Breast epithelium (tissue), 4 donors: ENCODE data around the gene ELOVL2. TPM values are rescaled to one million over a fixed set of nuclear protein-coding genes. Genes with fewer than 3 reads are reported as not detected.

Experiments used
- DNase-seq, 2 donors: peaks; one replicate each; pipeline ENCODE4 v3.0.0-alpha.2; 2019; ENCODE audit warnings: low spot score in 2 of 2
- H3K27ac ChIP-seq, 2 donors: fragments of 200-600 bp; sonication (generic) in 1 of 2; one replicate each; pipeline ENCODE4 v1.5.1; 2016 to 2019; ENCODE audit warnings: mild to moderate bottlenecking in 1 of 2
- H3K27me3 ChIP-seq, 2 donors: fragments of 200-600 bp; sonication (generic) in 1 of 2; one replicate each; pipeline versions ENCODE4 v1.5.1 to v1.6.0; 2017 to 2019; ENCODE audit warnings: control low read depth in 1 of 2, mild to moderate bottlenecking in 1 of 2
- H3K36me3 ChIP-seq: fragments of 200-600 bp; one replicate; pipeline ENCODE4 v1.5.1; 2019
- H3K4me1 ChIP-seq, 2 donors: fragments of 200-600 bp; sonication (generic); one replicate each; pipeline ENCODE4 v1.5.1; 2016 to 2019; ENCODE audit warnings: control low read depth in 1 of 2
- H3K4me3 ChIP-seq, 3 donors: fragments of 200-600 bp; sonication (generic); 1 replicate in 2 of 3; 2 replicates in 1 of 3; pipeline ENCODE4 v1.5.1; 2016 to 2019; ENCODE audit warnings: mild to moderate bottlenecking in 3 of 3, moderate library complexity in 2 of 3
- H3K9me3 ChIP-seq, 2 donors: fragments of 200-600 bp; sonication (generic) in 1 of 2; one replicate each; pipeline ENCODE4 v1.5.1; 2016 to 2019; ENCODE audit warnings: control low read depth in 1 of 2
- POLR2A ChIP-seq: fragments of 450-650 bp; IDR thresholded peaks from one replicate; pipeline ENCODE4 v1.6.1; 2016; ENCODE audit warnings: antibody characterized with exemption, mild to moderate bottlenecking, moderate library complexity
- POLR2AphosphoS5 ChIP-seq, 3 donors: sonication (generic); formaldehyde crosslinking; IDR thresholded peaks; one replicate each; pipeline ENCODE4 v1.6.1; 2017; ENCODE audit warnings: antibody characterized with exemption in 3 of 3
- intact Hi-C: fragments of 100-400 bp; cut with DNase I; formaldehyde crosslinking; loops from one replicate; pipeline ENCODE4 v1.15.1; 2023; ENCODE audit warnings: low total_unique reads
- total RNA-seq, 3 donors: library from RNA; depleted of rRNA; stranded (reverse); fragments of >200 nt; gene quantifications; one replicate each; pipeline ENCODE4 v1.1.0, GENCODE V29; 2016
- TF ChIP-seq, protein P1 (sequence below), 3 donors: fragments of 450-650 bp; IDR thresholded peaks; one replicate each; pipeline ENCODE4 v1.5.1; 2016 to 2017; ENCODE audit warnings: antibody characterized with exemption in 3 of 3, mild to moderate bottlenecking in 3 of 3, moderate library complexity in 3 of 3

The ELOVL2 gene
- total RNA-seq, 3 donors from 2014 or later: 0.64 to 11.1 (median 2.6) TPM

GRCh38 chr6:11039040-11039439, 5.1 kb downstream of the ELOVL2 start:
- H3K27me3 ChIP-seq: peaks cover 0 to 11% of the 10 kb centered on the region in 2 donors
- TF ChIP-seq, protein P1, sequence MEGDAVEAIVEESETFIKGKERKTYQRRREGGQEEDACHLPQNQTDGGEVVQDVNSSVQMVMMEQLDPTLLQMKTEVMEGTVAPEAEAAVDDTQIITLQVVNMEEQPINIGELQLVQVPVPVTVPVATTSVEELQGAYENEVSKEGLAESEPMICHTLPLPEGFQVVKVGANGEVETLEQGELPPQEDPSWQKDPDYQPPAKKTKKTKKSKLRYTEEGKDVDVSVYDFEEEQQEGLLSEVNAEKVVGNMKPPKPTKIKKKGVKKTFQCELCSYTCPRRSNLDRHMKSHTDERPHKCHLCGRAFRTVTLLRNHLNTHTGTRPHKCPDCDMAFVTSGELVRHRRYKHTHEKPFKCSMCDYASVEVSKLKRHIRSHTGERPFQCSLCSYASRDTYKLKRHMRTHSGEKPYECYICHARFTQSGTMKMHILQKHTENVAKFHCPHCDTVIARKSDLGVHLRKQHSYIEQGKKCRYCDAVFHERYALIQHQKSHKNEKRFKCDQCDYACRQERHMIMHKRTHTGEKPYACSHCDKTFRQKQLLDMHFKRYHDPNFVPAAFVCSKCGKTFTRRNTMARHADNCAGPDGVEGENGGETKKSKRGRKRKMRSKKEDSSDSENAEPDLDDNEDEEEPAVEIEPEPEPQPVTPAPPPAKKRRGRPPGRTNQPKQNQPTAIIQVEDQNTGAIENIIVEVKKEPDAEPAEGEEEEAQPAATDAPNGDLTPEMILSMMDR (IDR thresholded peaks at IDR 0.05): no peak
- TF ChIP-seq POLR2AphosphoS5 (IDR thresholded peaks at IDR 0.05): no peak
- intact Hi-C loops: no loop called here
- H3K4me1 ChIP-seq: no peaks in the 10 kb centered on the region
- no peaks in the 10 kb centered on the region for H3K36me3 ChIP-seq
- H3K4me3 ChIP-seq: no peak overlapping the region
- DNase-seq: no peak
- no peak overlapping the region for H3K27ac ChIP-seq
- H3K9me3 ChIP-seq: no peaks in the 10 kb centered on the region

- Histone ChIP-seq H3K4me1 (no peaks in the 10 kb centered on the region), H3K9me3 (no peaks in the 10 kb centered on the region), H3K36me3 (no peaks in the 10 kb centered on the region), H3K27me3 (peaks cover 0 to 4% of the 10 kb centered on the region in 2 donors), H3K27ac (no peak overlapping the region), H3K4me3 (no peak overlapping the region)
- no peak for DNase-seq
- TF ChIP-seq, protein P1 (IDR thresholded peaks at IDR 0.05): no peak
- TF ChIP-seq POLR2A (no peak), POLR2AphosphoS5 (IDR thresholded peaks at IDR 0.05) (no peak)
- intact Hi-C loops: no loop called here
These were observed 7.1 kb downstream of the ELOVL2 start for GRCh38 chr6:11036977-11037430.

GRCh38 chr6:11036351-11036740, 7.8 kb downstream of the ELOVL2 start:
- DNase-seq: no peak
- Histone ChIP-seq H3K36me3 (no peaks in the 10 kb centered on the region), H3K9me3 (no peaks in the 10 kb centered on the region), H3K27ac (no peak overlapping the region), H3K27me3 (peaks cover 0 to 4% of the 10 kb centered on the region in 2 donors), H3K4me1 (no peaks in the 10 kb centered on the region), H3K4me3 (no peak overlapping the region)
- TF ChIP-seq POLR2A (no peak), POLR2AphosphoS5 (IDR thresholded peaks at IDR 0.05) (no peak)
- TF ChIP-seq, protein P1 (IDR thresholded peaks at IDR 0.05): no peak
- intact Hi-C loops: no loop called here

DNA sequence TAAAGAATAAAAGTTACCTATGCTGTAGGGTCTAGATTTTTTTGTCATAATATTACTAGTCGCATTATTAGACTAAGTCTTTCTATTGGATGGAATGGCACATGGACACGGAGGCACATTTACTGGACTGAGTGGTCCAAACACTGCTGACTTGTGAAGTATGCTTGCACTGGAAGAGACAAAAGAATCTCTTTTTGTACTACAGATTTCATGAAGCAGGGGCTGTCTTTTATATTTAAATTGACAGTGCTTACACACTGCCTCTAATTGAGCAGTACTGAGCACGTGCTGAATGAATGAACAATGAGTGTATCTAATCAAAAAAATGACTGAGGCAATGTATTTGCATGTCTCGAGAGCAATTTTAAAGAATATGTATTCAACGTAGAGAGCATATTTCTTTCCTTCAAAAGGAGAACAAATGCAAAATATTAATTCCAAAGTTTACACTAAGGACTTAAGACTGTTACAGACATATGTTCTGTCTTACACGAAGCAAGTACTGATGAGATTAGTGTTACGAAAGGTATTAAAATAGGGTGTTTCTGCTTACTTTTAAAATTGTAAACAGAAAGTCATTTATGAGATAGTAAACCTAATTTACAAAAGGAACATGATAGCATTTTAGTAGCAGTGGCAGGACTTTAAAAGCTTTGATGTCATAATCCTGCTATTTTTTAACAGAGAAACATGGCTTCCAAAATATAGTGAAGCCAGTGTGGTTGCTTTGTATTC, 8.3 kb downstream of the ELOVL2 start:
- intact Hi-C loops: no loop called here
- Histone ChIP-seq H3K27ac (no peak overlapping the region), H3K9me3 (no peaks in the 10 kb centered on the region), H3K36me3 (no peaks in the 10 kb centered on the region), H3K4me3 (no peak overlapping the region), H3K27me3 (peaks cover 0 to 4% of the 10 kb centered on the region in 2 donors), H3K4me1 (no peaks in the 10 kb centered on the region)
- TF ChIP-seq, protein P1 (IDR thresholded peaks at IDR 0.05): no peak
- TF ChIP-seq POLR2AphosphoS5 (IDR thresholded peaks at IDR 0.05): no peak
- no peak for TF ChIP-seq POLR2A
- DNase-seq: no peak

GRCh38 chr6:11033825-11034224, 10.3 kb downstream of the ELOVL2 start:
- no peak for DNase-seq
- intact Hi-C loops: no loop called here
- Histone ChIP-seq H3K9me3 (no peaks in the 10 kb centered on the region), H3K4me1 (no peaks in the 10 kb centered on the region), H3K4me3 (no peak overlapping the region), H3K27me3 (peaks cover 0 to 4% of the 10 kb centered on the region in 2 donors), H3K36me3 (no peaks in the 10 kb centered on the region), H3K27ac (no peak overlapping the region)
- TF ChIP-seq POLR2A (no peak), POLR2AphosphoS5 (IDR thresholded peaks at IDR 0.05) (no peak)
- TF ChIP-seq, protein P1 (IDR thresholded peaks at IDR 0.05): no peak
